Stimulated activated CD8-positive, alpha-beta memory T cell treated with anti-CD3 and anti-CD28 coated beads, Interleukin-15, amount 100 ng/mL, for 48 hours (primary cell): Measurements from ENCODE around the gene CACTIN.

ENCODE experiments used
- DNase-seq, 2 donors: peaks; one replicate each; pipeline ENCODE4 v3.0.0-alpha.2; 2020; ENCODE audit warnings: low read depth in 2 of 2

Gene CACTIN

GRCh38 chr19:3610745-3611717 is 15.6 kb downstream of the CACTIN start:
- DNase-seq: no peak

- no peak for DNase-seq
These were observed 16.5 kb downstream of the CACTIN start for GRCh38 chr19:3609779-3610719.

GRCh38 chr19:3608750-3609322 is 17.8 kb downstream of the CACTIN start:
- no peak for DNase-seq

- no peak for DNase-seq
These were observed 18.4 kb downstream of the CACTIN start for GRCh38 chr19:3608079-3608641.

GRCh38 chr19:3607303-3608078 is 19.1 kb downstream of the CACTIN start:
- DNase-seq: no peak

- peak; percentile 53 to 54 for DNase-seq
These were observed 19.8 kb downstream of the CACTIN start, which contains the start of gene TBXA2R for GRCh38 chr19:3606690-3607289. Gene TBXA2R (minus strand): TSS chr19:3606875. CDS start chr19:3600634, 6,241 bp downstream.

- no peak for DNase-seq
These were observed 20.4 kb downstream of the CACTIN start for GRCh38 chr19:3606174-3606689.

- no peak for DNase-seq
These were observed 20.8 kb downstream of the CACTIN start for GRCh38 chr19:3605770-3606169.

GRCh38 chr19:3605361-3605760 is 21.2 kb downstream of the CACTIN start:
- DNase-seq: no peak

- no peak for DNase-seq
These were observed 21.6 kb downstream of the CACTIN start for GRCh38 chr19:3604987-3605343.

GRCh38 chr19:3604227-3604986 is 22.2 kb downstream of the CACTIN start:
- DNase-seq: no peak

- no peak for DNase-seq
These were observed 23.3 kb downstream of the CACTIN start for GRCh38 chr19:3603121-3603811.

- DNase-seq: no peak
These were observed 25.6 kb downstream of the CACTIN start for GRCh38 chr19:3601021-3601420.

- DNase-seq: no peak
These were observed 26.8 kb downstream of the CACTIN start for GRCh38 chr19:3599776-3600187.

GRCh38 chr19:3595521-3596061 is 31.0 kb downstream of the CACTIN start:
- no peak for DNase-seq

- no peak for DNase-seq
These were observed 33.4 kb downstream of the CACTIN start for GRCh38 chr19:3593156-3593555.

GRCh38 chr19:3591876-3592613 is 34.5 kb downstream of the CACTIN start:
- DNase-seq: no peak
